HepG2 (cell line): Measurements from ENCODE around the gene MACROD2. TPM values are rescaled to one million over a fixed set of nuclear protein-coding genes. Genes with fewer than 3 reads are reported as not detected.

Source experiments
- ATAC-seq: fragments of 200-7000 bp; cut with Tn5 transposase; 3 replicates; pipeline ENCODE4 v1.9.1; 2020; ENCODE audit warnings: mild to moderate bottlenecking, moderate library complexity
- BruUV-seq: library from RNA; stranded (reverse); fragments of 400-500 nt; replicated peaks from 2 replicates; lab custom pipeline; 2021; lab: Mats Ljungman, UMichigan
- CTCF ChIA-PET: fragments of 300-600 bp; formaldehyde crosslinking; extraction: SDS; loops from one replicate; lab custom pipeline; 2021; ENCODE audit warnings: low total read pairs, inconsistent platforms, low intra/inter-chr PET ratio; lab: Yijun Ruan, JAX
- POLR2A ChIA-PET: fragments of 350-600 bp; sonication (Branson Sonifier 250); formaldehyde crosslinking; loops from one replicate; lab custom pipeline; 2020; ENCODE audit warnings: antibody characterized with exemption, inconsistent platforms; lab: Yijun Ruan, JAX
- DNase-seq: peaks from one replicate; pipeline ENCODE4 v3.0.0-alpha.2; 2015; ENCODE audit warnings: low spot score
- FAIRE-seq: peaks from 3 replicates; lab custom pipeline; 2011; peaks lifted over from hg19 to GRCh38; lab: Jason Lieb, UNC
- H2AFZ ChIP-seq: one replicate; pipeline ENCODE4 v1.6.1; 2011; ENCODE audit warnings: low read length, inconsistent platforms
- H3K27ac ChIP-seq: fragments of 300-600 bp; 3 replicates; pipeline ENCODE4 v1.8.0; 2011; ENCODE audit warnings: mixed run types, mild to moderate bottlenecking, mixed read lengths, low read length, inconsistent platforms; ENCODE audit not compliant: insufficient read depth; ENCODE audit errors: extremely low read length
- H3K27me3 ChIP-seq, 2 experiments: fragments of 200-600 bp in 1 of 2; 2 replicates in 1 of 2; 3 replicates in 1 of 2; pipeline versions ENCODE4 v1.6.0 to v1.8.0; 2011; ENCODE audit warnings: low read length in 2 of 2, mild to moderate bottlenecking in 2 of 2, moderate library complexity in 2 of 2, inconsistent platforms in 1 of 2; ENCODE audit not compliant: insufficient read depth in 2 of 2, control insufficient read depth in 1 of 2
- H3K36me3 ChIP-seq, 2 experiments: fragments of 200-600 bp in 1 of 2; replicated peaks in 1 of 2; 2 replicates in 1 of 2; 3 replicates in 1 of 2; pipeline versions ENCODE4 v1.5.1 to v1.8.0; 2011; ENCODE audit warnings: low read length in 2 of 2, inconsistent platforms in 1 of 2; ENCODE audit not compliant: insufficient read depth in 2 of 2, control insufficient read depth in 1 of 2
- H3K4me1 ChIP-seq: 2 replicates; pipeline ENCODE4 v1.5.1; 2012; ENCODE audit warnings: low read length, inconsistent platforms; ENCODE audit not compliant: insufficient read depth
- H3K4me2 ChIP-seq: 2 replicates; pipeline ENCODE4 v1.6.0; 2011; ENCODE audit warnings: low read depth, low read length, inconsistent platforms
- H3K4me3 ChIP-seq, 3 experiments: fragments of 200-600 bp in 1 of 3; sonication (generic), shearing (Covaris generic) in 1 of 3; replicated peaks in 1 of 3; 2 replicates each; pipeline ENCODE4 v1.5.1; 2011 to 2016; ENCODE audit warnings: low read length in 3 of 3, inconsistent platforms in 2 of 3, low read depth in 2 of 3, mild to moderate bottlenecking in 2 of 3, control low read depth in 1 of 3, mixed read lengths in 1 of 3; ENCODE audit not compliant: insufficient read depth in 1 of 3
- H3K79me2 ChIP-seq: one replicate; pipeline ENCODE4 v1.6.1; 2011; ENCODE audit warnings: low read length, inconsistent platforms; ENCODE audit not compliant: insufficient read depth
- H3K9ac ChIP-seq: 2 replicates; pipeline ENCODE4 v1.6.0; 2011; ENCODE audit warnings: mild to moderate bottlenecking, low read depth, low read length, inconsistent platforms; ENCODE audit not compliant: insufficient read depth
- H3K9me3 ChIP-seq: 2 replicates; pipeline ENCODE4 v1.5.1; 2012; ENCODE audit warnings: mild to moderate bottlenecking, low read length
- H4K20me1 ChIP-seq: 2 replicates; pipeline ENCODE4 v1.6.0; 2011; ENCODE audit warnings: inconsistent platforms, mild to moderate bottlenecking, low read length, moderate library complexity; ENCODE audit not compliant: insufficient read depth
- ATF7-NPFF ChIP-seq: sonication (generic); formaldehyde crosslinking; IDR thresholded peaks from 2 replicates; pipeline ENCODE4 v1.8.1; 2023; ENCODE audit warnings: mild to moderate bottlenecking, low read depth, missing genetic modification reagents, moderate library complexity
- CEBPZ ChIP-seq: IDR thresholded peaks from 2 replicates; pipeline ENCODE4 v1.6.1; 2012; ENCODE audit warnings: low read length, improper control_type of control experiment
- HNF1A ChIP-seq, 2 experiments: sonication (generic) in 1 of 2; formaldehyde crosslinking in 1 of 2; IDR thresholded peaks; 2 replicates each; pipeline versions ENCODE4 v1.4.0 to v1.6.1; 2016 to 2020; ENCODE audit warnings: borderline replicate concordance in 1 of 2, low read depth in 1 of 2, mild to moderate bottlenecking in 1 of 2, missing genetic modification reagents in 1 of 2
- HNRNPUL1 ChIP-seq: fragments of 200-400 bp; formaldehyde crosslinking; IDR thresholded peaks from 2 replicates; pipeline ENCODE4 v1.6.1; 2017; ENCODE audit warnings: low read depth, mild to moderate bottlenecking, low read length, moderate library complexity
- ISL2 ChIP-seq: sonication (generic); formaldehyde crosslinking; IDR thresholded peaks from 2 replicates; pipeline ENCODE4 v1.5.0; 2020; ENCODE audit warnings: missing genetic modification reagents
- NFIB ChIP-seq: sonication (generic); formaldehyde crosslinking; IDR thresholded peaks from 2 replicates; pipeline ENCODE4 v1.9.0; 2021; ENCODE audit warnings: missing genetic modification reagents, mild to moderate bottlenecking, borderline replicate concordance
- PTBP1 ChIP-seq: fragments of 200-400 bp; formaldehyde crosslinking; IDR thresholded peaks from 2 replicates; pipeline ENCODE4 v1.6.1; 2018; ENCODE audit warnings: low read length, low read depth; ENCODE audit not compliant: poor library complexity, severe bottlenecking
- RORA ChIP-seq: sonication (generic); formaldehyde crosslinking; IDR thresholded peaks from 2 replicates; pipeline ENCODE4 v1.5.0; 2020; ENCODE audit warnings: mild to moderate bottlenecking, missing genetic modification reagents, moderate library complexity
- TEAD2 ChIP-seq: sonication (generic); formaldehyde crosslinking; IDR thresholded peaks from 2 replicates; pipeline ENCODE4 v1.9.0; 2021; ENCODE audit warnings: missing genetic modification reagents
- ZBTB3 ChIP-seq: sonication (generic); formaldehyde crosslinking; IDR thresholded peaks from 2 replicates; pipeline ENCODE4 v1.4.0; 2020; ENCODE audit warnings: low read depth, mild to moderate bottlenecking, moderate library complexity, missing genetic modification reagents, borderline replicate concordance
- ZBTB46 ChIP-seq: sonication (generic); formaldehyde crosslinking; IDR thresholded peaks from 2 replicates; pipeline ENCODE4 v1.4.0; 2020; ENCODE audit warnings: mild to moderate bottlenecking, missing genetic modification reagents, borderline replicate concordance
- ZC3H13 ChIP-seq: sonication (generic); formaldehyde crosslinking; IDR thresholded peaks from 2 replicates; pipeline ENCODE4 v1.8.1; 2023; ENCODE audit warnings: mild to moderate bottlenecking, missing genetic modification reagents, moderate library complexity
- ZNF136 ChIP-seq: sonication (generic); formaldehyde crosslinking; IDR thresholded peaks from 2 replicates; pipeline ENCODE4 v1.8.1; 2022; ENCODE audit warnings: low read depth, mild to moderate bottlenecking, moderate library complexity, missing genetic modification reagents
- ZNF329 ChIP-seq: sonication (generic); formaldehyde crosslinking; IDR thresholded peaks from 2 replicates; pipeline ENCODE4 v1.9.0; 2021; ENCODE audit warnings: low read depth, mild to moderate bottlenecking, missing genetic modification reagents
- ZNF570 ChIP-seq: sonication (generic); formaldehyde crosslinking; IDR thresholded peaks from 2 replicates; pipeline ENCODE4 v1.4.0; 2020; ENCODE audit warnings: mild to moderate bottlenecking, missing genetic modification reagents, borderline replicate concordance
- WGBS: methylation state at CpG from one replicate; pipeline ENCODE4 v1.1.6; 2017; ENCODE audit warnings: low lambda C conversion rate; 5-methylcytosine and 5-hydroxymethylcytosine counted together
- in situ Hi-C: cut with HindIII; loops from 2 replicates; pipeline ENCODE4 v1.10.0; 2017; ENCODE audit warnings: low pct_unique_long_range_greater_than_20kb; ENCODE audit not compliant: extremely low pct_ligation_motif_present
- intact Hi-C: fragments of 100-400 bp; cut with micrococcal nuclease; formaldehyde crosslinking; loops from one replicate; pipeline ENCODE4 v1.10.0; 2022; ENCODE audit not compliant: unreplicated experiment
- polyA plus RNA-seq, 8 experiments: library from polyadenylated mRNA; depleted of rRNA in 3 of 8; stranded (reverse) in 7 of 8; unstranded in 1 of 8; fragments of >200 nt; fragmentation: Illumina TruSeq in 4 of 8; extraction: Trizol in 4 of 8; gene quantifications; 2 replicates each; pipeline versions ENCODE4 v1.2.1 to v1.2.3, GENCODE V29; 2011 to 2016; ENCODE audit warnings: low read depth in 4 of 8, missing spikeins in 1 of 8, mixed read lengths in 1 of 8; ENCODE audit not compliant: insufficient read depth in 1 of 8
- total RNA-seq, 5 experiments: library from RNA; depleted of rRNA; stranded (reverse); fragments of >200 nt; fragmentation: Illumina TruSeq; extraction: Trizol; gene quantifications; 2 replicates each; pipeline ENCODE4 v1.2.3, GENCODE V29; 2016; ENCODE audit warnings: low read depth in 1 of 5

Gene MACROD2
- total and polyA plus RNA-seq, 2 of the 13 experiments (the other 11 are each of a cell fraction or from before 2014, with no cell fraction given): 0.13 to 0.51 TPM

- POLR2A ChIA-PET: no interaction called here
- Histone ChIP-seq H4K20me1 (no peaks in the 10 kb centered on the region), H3K27ac (no peak overlapping the region), H3K9me3 (peaks cover 50% of the 10 kb centered on the region), H3K79me2 (no peaks in the 10 kb centered on the region), H3K36me3 (no peaks in the 10 kb centered on the region), H3K27me3 (no peaks in the 10 kb centered on the region), H2AFZ (no peak overlapping the region), H3K9ac (no peak overlapping the region), H3K4me2 (no peak overlapping the region), H3K4me3 (no peak overlapping the region), H3K4me1 (no peaks in the 10 kb centered on the region)
- intact Hi-C loops (no loop called here), in situ Hi-C loops (no loop called here)
- CTCF ChIA-PET: no interaction called here
- no peak for FAIRE-seq
- BruUV-seq: no TSS peak
- ATAC-seq: no peak
- WGBS: 10% methylated on average over 2 of the region's 2 CpGs
- no peak for DNase-seq
- TF ChIP-seq ZC3H13 (CRISPR knock-in tag) (no peak), TEAD2 (CRISPR knock-in tag) (no peak), ZBTB46 (CRISPR knock-in tag) (no peak), ISL2 (CRISPR knock-in tag) (no peak), CEBPZ (no peak), ZNF136 (CRISPR knock-in tag) (no peak), ZNF329 (CRISPR knock-in tag) (no peak), ZBTB3 (CRISPR knock-in tag) (no peak), ATF7-NPFF (no peak), PTBP1 (no peak), ZNF570 (CRISPR knock-in tag) (no peak), RORA (CRISPR knock-in tag) (no peak), HNF1A (IDR thresholded peaks at IDR 0.05; ENCODE audit: low read depth) (no peak), HNF1A (CRISPR knock-in tag; IDR thresholded peaks at IDR 0.05; ENCODE audit: borderline replicate concordance) (no peak), NFIB (CRISPR knock-in tag) (no peak), HNRNPUL1 (no peak)
Measured at GRCh38 chr20:15378151-15378550, 1382.8 kb downstream of the MACROD2 start.
